ENCODE measurements around the gene ACTL6B.
A peak's percentile ranks its signal among the peaks of the same experiment; 100 is the strongest.

Gene ACTL6B

DNA sequence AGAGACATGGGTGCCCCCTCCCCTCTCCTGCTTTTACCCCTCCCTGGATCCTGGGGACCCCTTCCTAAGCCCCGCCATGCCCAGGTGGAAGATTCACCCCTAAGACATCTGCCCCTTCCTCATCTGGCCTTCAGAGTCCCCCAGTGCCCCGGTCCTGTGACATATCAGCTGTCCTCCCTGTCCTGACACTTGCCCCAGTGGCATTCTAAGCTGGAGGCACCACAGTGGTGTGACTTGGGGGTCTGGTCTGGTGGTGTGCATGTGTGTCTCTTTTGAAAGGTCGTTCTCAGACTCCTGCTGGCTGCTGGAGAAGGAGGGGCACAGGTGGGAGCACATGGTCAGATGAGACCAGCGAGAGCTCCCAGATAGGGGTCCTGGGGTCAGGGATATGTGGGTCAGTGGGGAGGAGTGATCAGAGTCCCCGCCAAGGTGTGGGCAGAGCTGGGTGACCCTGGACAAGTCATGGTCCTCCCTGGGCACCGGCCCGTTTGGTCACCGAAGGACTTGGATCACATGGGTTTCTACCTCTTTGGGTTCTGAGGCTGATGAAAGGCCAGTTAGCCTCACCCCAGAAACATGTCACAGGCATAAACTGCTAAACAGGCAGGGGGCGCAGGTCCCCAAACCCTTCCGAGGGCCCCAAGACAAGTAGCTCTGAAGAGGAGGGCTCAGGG is 14.3 kb downstream of the ACTL6B start:
- DNase-seq (ENCODE audit: low read depth, low spot score), result no peak
- no peak overlapping the region for H3K9ac ChIP-seq (ENCODE audit: insufficient read length)
- no peak overlapping the region for H3K27ac ChIP-seq
- TF ChIP-seq FOXP2 (optimal IDR thresholded peaks at IDR 0.05; ENCODE audit: control extremely low read depth, extremely low read length, insufficient read depth), result no peak
- TF ChIP-seq POLR2AphosphoS5 (IDR thresholded peaks at IDR 0.05; ENCODE audit: borderline replicate concordance, low read depth, low read length), result no peak
- TF ChIP-seq EZH2 (IDR thresholded peaks at IDR 0.05), result no peak
- H3K36me3 ChIP-seq (ENCODE audit: insufficient read depth, low read length), result no peaks in the 10 kb centered on the region
- no peaks in the 10 kb centered on the region for H3K9me3 ChIP-seq (ENCODE audit: low read depth, low read length)
- no peak overlapping the region for H3K4me3 ChIP-seq

DNA sequence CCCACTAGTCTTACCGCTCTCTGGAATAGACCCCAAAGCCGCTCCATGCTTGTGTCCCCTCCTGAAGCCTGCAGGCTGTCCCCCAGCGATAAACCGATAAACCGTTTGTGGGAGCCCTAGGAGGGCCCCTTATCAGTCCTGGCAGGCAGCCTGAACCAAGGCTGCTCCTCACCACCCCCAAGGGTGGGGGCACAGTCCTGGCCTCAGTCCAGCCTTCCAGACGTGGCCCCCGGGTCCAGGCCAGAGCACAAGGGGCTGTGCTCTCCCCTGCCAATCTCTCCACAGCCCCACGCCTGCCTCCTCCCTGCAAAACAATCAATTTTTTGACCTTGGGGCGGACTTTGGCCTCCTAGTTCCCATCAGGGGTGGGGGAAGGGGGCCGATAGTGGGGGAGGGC is 14.8 kb downstream of the ACTL6B start, which contains the start of gene TFR2:
TFR2 (minus strand) TSS at position 90 of the 397 bp plus-strand sequence; CDS start at position 47, 43 bp downstream.
- H3K4me3 ChIP-seq, result no peak within 1 kb of the TSS
- no peak for DNase-seq (ENCODE audit: low read depth, low spot score)
- TF ChIP-seq FOXP2 (optimal IDR thresholded peaks at IDR 0.05; ENCODE audit: control extremely low read depth, extremely low read length, insufficient read depth), result no peak
- TF ChIP-seq POLR2AphosphoS5 (IDR thresholded peaks at IDR 0.05; ENCODE audit: borderline replicate concordance, low read depth, low read length), result no peak
- no peak for TF ChIP-seq EZH2 (IDR thresholded peaks at IDR 0.05)
- no peaks in the 10 kb centered on the region for H3K36me3 ChIP-seq (ENCODE audit: insufficient read depth, low read length)
- H3K9me3 ChIP-seq (ENCODE audit: low read depth, low read length), result no peaks in the 10 kb centered on the region
- no peak within 1 kb of the TSS for H3K27ac ChIP-seq
- H3K9ac ChIP-seq (ENCODE audit: insufficient read length), result no peak within 1 kb of the TSS

DNA sequence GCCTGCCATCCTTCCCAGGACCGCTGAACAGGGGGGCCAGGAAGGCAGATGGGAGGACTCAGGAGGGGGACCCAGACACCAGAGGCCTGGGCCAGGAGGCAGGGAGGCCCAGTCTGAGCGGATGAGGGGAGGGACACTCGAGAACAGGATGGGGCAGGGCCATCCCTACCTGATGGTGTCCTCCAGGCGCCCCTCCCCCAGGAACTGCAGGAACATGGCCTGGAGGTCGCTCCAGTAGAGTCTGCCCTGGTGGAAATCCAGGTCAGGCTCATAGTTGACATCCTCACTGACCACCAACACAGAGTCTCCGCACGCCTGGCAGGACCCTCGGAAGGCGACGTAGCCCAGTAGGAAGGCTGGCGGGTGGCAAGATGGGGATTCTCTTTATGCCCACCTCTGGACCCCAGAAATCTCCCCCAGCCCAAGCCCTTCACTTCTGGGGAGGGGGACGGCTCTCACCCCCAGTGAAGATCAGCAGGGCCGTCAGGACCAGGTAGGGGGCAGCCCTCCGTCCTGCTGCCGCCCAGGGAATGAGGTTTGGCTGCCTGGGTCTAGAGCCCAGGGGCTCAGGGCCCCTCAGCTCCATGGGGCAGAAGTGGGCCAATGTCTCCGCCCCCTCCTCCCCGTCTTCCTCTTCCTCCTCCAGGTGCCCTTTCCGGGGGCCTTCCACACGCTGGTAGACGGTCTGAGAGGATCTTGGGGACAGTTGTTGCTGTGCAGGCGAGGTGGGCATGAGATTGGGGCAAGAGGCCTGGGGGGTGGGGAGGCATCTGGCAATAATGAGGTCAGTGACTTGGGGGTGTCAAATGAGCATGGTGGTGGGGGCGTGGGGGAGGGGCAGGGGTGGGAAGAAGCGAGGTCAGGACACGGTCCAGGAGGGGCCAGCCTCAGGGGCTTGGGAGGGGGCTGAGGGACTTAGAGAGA is 15.5 kb downstream of the ACTL6B start:
- Histone ChIP-seq H3K9ac (ENCODE audit: insufficient read length) (no peak overlapping the region), H3K27ac (no peak overlapping the region), H3K36me3 (ENCODE audit: insufficient read depth, low read length) (no peaks in the 10 kb centered on the region), H3K4me3 (no peak overlapping the region), H3K9me3 (ENCODE audit: low read depth, low read length) (no peaks in the 10 kb centered on the region)
- DNase-seq (ENCODE audit: low read depth, low spot score), result no peak
- TF ChIP-seq EZH2 (IDR thresholded peaks at IDR 0.05) (no peak), FOXP2 (optimal IDR thresholded peaks at IDR 0.05; ENCODE audit: control extremely low read depth, extremely low read length, insufficient read depth) (no peak), POLR2AphosphoS5 (IDR thresholded peaks at IDR 0.05; ENCODE audit: borderline replicate concordance, low read depth, low read length) (no peak)

DNA sequence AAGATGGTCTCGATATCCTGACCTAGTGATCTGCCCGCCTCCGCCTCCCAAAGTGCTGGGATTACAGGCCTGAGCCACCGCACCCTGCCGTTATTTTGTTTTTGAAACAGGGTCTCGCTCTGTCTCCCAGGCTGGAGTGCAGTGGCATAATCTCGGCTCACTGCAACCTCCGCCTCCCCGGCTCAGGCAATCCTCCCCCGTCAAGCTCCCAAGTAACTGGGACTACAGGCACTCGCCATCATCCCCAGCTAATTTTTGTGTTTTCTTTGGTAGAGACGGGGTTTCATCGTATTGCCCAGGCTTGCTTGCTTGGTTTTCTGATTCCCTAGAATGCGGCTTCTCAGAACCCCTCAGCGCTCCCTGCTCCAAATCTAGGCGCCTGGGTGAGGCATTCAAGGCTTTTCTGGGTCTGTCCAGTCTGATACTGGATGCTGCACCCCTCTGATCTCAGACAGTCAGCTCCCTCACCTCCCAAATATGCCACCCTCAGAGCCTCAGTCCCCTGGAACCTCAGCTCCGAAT is 16.2 kb downstream of the ACTL6B start:
- no peak overlapping the region for H3K9ac ChIP-seq (ENCODE audit: insufficient read length)
- no peak for DNase-seq (ENCODE audit: low read depth, low spot score)
- no peak overlapping the region for H3K27ac ChIP-seq
- no peaks in the 10 kb centered on the region for H3K36me3 ChIP-seq (ENCODE audit: insufficient read depth, low read length)
- no peaks in the 10 kb centered on the region for H3K9me3 ChIP-seq (ENCODE audit: low read depth, low read length)
- H3K4me3 ChIP-seq, result no peak overlapping the region
- TF ChIP-seq POLR2AphosphoS5 (IDR thresholded peaks at IDR 0.05; ENCODE audit: borderline replicate concordance, low read depth, low read length), result no peak
- no peak for TF ChIP-seq FOXP2 (optimal IDR thresholded peaks at IDR 0.05; ENCODE audit: control extremely low read depth, extremely low read length, insufficient read depth)
- no peak for TF ChIP-seq EZH2 (IDR thresholded peaks at IDR 0.05)

DNA sequence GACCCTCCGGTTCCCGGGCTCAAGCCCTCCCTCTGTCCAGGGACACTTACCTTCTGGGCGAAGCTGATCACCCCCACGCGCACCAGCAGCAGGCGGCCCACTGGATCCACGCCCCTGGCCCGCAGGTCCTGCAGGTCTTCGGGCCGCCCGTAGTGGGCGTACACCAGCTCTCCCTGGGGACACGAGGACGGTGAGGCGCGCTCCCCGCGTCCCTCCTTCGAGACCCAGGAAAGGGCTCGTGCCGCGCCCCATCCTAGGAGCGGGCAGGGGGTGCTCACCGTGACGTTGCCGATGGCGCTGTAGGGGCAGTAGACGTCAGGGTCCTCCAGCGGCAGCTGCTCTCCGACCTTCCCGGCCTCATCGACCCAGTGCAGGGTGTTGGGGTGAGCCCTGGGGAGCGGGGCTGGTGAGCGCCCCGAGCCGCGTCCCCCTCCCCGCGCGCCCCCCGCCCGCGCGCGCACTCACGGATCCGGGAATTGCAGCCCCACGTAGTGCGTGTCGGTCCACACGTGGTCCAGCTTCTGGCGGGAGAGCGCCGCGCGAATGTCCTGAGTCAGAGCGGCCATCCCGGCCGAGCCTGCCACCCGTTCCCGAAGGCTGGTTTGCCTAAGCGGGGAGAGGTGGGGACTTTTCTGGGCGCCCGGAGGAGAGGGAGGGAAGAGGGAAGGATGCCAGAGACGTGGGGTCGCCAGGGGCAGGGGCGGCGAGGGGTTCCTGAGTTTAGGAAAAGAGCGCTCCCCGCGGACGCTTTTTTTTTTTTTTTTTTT is 23.1 kb downstream of the ACTL6B start:
- TF ChIP-seq EZH2 (IDR thresholded peaks at IDR 0.05) (no peak), FOXP2 (optimal IDR thresholded peaks at IDR 0.05; ENCODE audit: control extremely low read depth, extremely low read length, insufficient read depth) (no peak), POLR2AphosphoS5 (IDR thresholded peaks at IDR 0.05; ENCODE audit: borderline replicate concordance, low read depth, low read length) (no peak)
- Histone ChIP-seq H3K9me3 (ENCODE audit: low read depth, low read length) (no peaks in the 10 kb centered on the region), H3K36me3 (ENCODE audit: insufficient read depth, low read length) (no peaks in the 10 kb centered on the region), H3K9ac (ENCODE audit: insufficient read length) (no peak overlapping the region), H3K4me3 (peak overlapping the region; percentile 53), H3K27ac (no peak overlapping the region)
- no peak for DNase-seq (ENCODE audit: low read depth, low spot score)

DNA sequence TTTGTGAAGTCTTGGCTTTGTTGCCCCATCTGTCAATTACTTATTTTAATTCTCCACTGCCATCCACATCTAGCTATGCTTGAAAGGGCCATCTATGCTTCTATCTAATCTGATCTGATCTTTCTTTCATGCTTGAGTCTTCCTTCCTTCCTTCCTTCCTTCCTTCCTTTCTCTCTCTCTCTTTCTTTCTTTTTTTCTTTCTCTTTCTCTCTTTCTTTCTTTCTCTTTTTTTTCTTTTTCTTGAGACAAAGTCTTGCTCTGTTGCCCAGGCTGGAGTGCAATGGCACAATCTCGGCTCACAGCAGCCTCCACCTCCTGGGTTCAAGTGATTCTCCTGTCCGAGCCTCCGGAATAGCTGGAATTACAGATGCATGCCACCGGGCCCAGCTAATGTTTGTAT is 26.2 kb downstream of the ACTL6B start:
- no peak overlapping the region for H3K4me3 ChIP-seq
- H3K27ac ChIP-seq, result no peak overlapping the region
- no peaks in the 10 kb centered on the region for H3K9me3 ChIP-seq (ENCODE audit: low read depth, low read length)
- DNase-seq (ENCODE audit: low read depth, low spot score), result no peak
- TF ChIP-seq POLR2AphosphoS5 (IDR thresholded peaks at IDR 0.05; ENCODE audit: borderline replicate concordance, low read depth, low read length) (no peak), EZH2 (IDR thresholded peaks at IDR 0.05) (no peak), FOXP2 (optimal IDR thresholded peaks at IDR 0.05; ENCODE audit: control extremely low read depth, extremely low read length, insufficient read depth) (no peak)
- no peak overlapping the region for H3K9ac ChIP-seq (ENCODE audit: insufficient read length)
- no peaks in the 10 kb centered on the region for H3K36me3 ChIP-seq (ENCODE audit: insufficient read depth, low read length)

DNA sequence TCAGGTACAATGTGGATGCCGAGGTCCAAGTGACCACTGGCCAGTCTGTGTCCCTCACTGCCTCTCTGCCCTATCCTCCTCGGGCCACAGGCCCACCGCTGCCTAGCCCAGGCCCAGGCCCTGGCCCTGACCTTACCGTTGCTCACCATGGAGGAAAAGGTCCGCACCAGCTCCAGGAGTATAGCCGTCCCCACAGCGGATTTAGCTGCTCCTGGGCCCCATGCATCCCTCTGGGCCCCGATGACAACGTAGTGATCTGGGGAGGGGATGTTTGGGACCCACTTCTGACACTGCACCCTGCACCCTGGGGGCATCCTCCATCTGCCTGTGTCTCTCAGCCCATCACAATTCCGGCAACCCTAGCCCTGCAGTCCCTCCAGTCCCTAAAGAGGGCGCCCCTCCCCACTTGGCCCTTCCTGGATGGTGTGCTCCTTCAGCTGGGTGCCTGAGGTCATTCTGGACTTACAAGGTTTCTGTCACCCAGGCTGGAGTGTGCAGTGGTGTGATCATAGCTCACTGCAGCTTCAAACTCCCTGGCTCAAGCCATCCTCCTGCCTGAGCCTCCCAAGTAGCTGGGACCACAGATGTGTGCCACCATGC is 27.0 kb downstream of the ACTL6B start:
- Histone ChIP-seq H3K9me3 (ENCODE audit: low read depth, low read length) (no peaks in the 10 kb centered on the region), H3K9ac (ENCODE audit: insufficient read length) (no peak overlapping the region), H3K27ac (no peak overlapping the region), H3K36me3 (ENCODE audit: insufficient read depth, low read length) (no peaks in the 10 kb centered on the region), H3K4me3 (no peak overlapping the region)
- TF ChIP-seq FOXP2 (optimal IDR thresholded peaks at IDR 0.05; ENCODE audit: control extremely low read depth, extremely low read length, insufficient read depth) (no peak), POLR2AphosphoS5 (IDR thresholded peaks at IDR 0.05; ENCODE audit: borderline replicate concordance, low read depth, low read length) (no peak), EZH2 (IDR thresholded peaks at IDR 0.05) (no peak)
- DNase-seq (ENCODE audit: low read depth, low spot score), result no peak
